CD4-positive, alpha-beta T cell treated with Interleukin-6 for 4 hours (primary cell): ENCODE measurements around the gene EIF3L.

Source experiments
- DNase-seq: peaks from one replicate; pipeline ENCODE4 v3.0.0-alpha.2; 2020; ENCODE audit warnings: mixed read lengths

EIF3L gene

DNA sequence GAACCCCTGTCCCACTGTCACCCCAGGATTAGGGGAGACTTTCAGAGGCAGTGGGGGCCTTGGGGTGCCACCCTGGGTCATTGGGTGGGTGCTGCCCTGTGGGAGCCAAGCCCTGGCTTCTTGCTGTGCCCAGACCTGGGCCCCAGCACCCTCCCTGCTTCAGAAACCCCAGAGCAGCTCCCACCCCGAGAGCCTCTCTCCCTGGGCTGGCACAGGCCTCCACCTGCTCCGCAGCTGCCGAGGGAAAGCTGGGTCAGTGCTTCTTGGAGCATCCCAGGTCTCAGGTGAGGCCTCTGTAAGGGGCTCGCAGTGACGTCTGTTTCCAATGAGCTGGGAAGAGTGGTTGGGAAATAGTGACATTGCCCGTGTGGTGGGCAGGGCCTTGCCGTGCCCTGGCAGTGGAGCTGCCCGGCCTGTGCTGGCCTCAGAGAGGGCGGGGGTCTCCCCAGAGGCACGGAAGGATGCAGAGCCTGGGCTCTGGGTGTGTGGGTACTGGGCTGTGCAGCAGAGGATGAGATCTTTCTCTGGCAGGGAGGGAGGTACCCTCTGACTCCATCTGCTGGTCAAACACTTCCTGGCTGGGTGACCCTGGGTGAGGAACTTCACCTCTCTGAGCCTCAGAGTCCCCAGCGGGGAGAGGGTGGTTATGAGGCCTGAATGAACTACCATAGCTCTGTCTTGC is 81.2 kb downstream of the EIF3L start:
- DNase-seq = peak; percentile 19

DNA sequence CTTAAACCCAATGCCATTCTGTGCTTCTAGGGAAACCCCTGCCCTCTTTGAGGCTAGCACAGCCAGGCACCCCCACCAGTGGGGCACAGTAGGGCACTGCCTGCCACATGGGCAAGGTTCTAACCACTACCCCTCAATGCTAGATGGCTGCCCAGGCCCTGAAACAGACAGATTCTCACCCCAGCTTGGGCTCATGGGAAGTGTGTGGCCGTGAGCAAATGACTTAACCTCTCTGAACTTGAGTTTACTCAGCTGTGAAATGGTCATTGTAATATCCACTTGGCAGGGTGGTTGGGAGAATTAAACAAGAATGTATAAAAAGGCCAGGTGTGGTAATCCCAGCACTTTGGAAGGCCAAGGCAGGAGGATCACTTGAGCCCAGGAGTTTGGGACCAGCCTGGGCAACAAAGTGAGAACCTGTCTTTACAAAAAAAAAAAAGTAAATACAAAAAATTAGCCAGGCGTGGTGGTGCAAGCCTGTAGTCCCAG is 81.8 kb downstream of the EIF3L start:
- no peak for DNase-seq

DNA sequence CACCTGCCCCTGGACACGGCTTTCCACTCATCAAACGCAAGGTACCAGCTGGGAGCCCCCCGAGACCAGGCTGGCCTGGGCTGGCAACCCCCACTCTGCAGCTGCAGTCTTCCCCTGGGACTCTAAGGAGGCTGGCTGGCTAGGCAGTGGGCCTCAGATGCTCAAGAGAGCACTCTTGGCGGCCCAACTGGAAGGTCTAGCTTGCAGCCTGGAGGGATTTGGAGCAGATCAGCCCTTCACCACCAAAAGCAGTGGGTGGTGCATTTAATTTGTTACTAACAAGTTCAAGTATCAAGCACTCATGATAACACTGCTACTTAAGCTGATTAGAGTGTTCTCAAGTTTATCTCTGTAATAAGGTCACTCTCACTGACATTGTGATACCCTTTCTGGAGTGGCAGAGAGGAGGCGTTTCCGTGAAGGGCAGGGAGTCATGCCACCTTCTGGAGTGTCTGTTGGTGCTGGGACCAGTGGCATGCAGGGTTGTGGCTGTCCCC is 82.7 kb downstream of the EIF3L start:
- no peak for DNase-seq

DNA sequence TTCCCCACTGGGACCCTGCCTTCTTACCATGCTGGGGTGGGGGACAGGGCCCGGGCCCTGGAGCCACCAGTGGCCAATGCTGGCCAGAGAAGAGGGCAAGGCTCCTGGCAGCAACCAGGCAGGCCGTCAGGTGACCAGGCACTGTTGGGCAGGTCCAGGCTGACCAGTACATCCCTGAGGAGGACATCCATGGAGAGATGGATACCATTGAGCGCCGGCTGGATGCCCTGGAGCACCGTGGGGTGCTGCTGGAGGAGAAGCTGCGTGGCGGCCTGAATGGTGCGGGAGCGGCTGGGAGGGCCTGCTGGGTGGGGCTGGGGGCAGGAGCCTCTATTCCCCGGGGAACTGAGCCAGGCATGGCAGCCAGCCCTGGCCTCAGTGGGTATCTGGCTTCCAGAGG is 83.2 kb downstream of the EIF3L start:
- no peak for DNase-seq

DNA sequence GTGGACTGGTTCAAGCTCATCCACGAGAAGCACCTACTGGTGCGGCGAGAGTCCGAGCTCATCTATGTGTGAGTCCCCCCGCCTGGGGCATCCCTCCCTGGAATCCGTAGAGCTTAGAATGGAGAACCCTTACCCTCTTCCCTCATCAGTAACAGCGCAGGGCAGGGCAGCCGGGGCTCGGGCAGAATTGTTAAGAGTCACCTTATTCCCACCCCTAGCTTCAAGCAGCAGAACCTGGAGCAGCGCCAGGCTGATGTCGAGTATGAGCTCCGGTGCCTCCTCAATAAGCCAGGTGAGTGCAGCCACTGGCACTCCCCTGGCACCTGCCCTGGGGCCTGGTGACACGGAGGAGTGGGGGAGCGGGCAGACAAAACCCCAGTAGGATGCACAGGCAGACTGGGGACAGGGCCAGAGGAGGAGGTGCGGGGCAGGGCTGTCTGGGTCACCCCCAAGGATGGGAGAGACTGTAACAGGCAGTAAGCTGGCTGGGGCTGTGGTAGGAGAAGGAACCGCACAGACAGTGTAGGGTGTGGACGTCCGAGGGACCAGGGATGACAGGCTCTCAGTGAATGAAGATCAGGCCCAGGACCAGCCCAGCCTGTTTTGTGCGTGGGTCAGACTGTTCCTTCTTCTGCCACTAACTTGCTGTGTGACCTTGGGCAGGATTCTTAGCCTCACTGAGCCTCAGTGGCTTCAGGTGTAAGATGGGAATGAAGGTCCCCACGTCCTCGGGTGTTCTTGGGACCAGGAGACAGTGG is 83.8 kb downstream of the EIF3L start:
- no peak for DNase-seq

DNA sequence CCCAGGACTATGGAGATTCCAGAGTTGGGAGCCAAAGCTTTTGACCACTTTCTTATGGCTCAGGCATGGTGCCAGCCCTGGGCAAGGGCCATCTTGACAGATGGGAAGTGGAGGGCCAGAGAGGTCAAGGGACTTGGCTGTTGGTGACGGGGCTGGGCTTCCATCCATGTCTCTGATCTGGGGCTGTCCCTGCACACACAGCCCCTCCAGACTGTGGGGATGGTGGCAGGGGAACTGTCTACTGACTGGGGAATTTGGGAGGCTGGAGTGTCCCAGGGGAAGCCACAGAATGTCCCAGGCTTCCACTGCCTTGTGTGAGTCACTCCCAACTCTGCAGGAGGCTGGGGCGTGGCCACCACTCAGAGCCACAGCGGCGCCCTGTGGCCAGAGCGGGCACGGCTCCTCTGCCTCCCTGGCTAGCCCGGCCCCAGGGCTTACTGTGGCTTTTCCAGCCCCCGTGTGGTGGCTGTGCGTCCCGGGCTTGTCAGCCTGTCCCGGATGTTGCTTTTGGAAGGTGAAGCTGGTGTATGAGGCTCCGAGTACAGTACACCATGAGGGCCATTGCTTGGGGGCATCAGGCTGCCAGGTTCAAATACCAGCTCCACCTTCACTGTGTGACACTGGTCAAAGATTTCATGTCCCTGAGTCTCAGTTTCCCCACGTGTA is 84.6 kb downstream of the EIF3L start:
- DNase-seq = peak; percentile 86
